AG09319 (cell line): ENCODE measurements around the gene FIGLA.

Source experiments
- DNase-seq: peaks from one replicate; pipeline ENCODE4 v3.0.0-alpha.2; 2010; ENCODE audit warnings: low read depth; ENCODE audit errors: extremely low read depth
- CTCF ChIP-seq: IDR thresholded peaks from 2 replicates; pipeline ENCODE4 v1.5.1; 2011; ENCODE audit warnings: low read depth, mild to moderate bottlenecking, inconsistent platforms, low read length, moderate library complexity

FIGLA gene

DNA sequence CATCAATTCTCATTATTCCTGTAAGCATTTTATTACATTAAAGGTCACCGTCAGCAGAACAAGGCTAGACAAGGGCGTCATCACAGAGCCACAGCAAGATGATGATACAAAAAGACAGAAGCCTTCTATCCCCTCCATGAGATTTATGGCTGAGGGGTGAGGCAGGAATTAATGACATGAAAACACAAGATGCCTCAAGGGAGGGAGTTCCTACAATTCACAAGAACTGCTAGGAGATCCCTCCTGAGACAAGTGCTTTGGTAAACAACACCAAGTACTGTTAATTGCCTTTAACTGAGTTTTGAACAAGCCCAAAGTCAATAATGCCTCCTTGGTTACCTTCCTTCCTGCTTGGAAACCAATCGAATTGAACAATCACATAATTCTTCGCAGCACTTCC is 36.5 kb downstream of the FIGLA start:
- no peak for TF ChIP-seq CTCF
- DNase-seq = no peak

DNA sequence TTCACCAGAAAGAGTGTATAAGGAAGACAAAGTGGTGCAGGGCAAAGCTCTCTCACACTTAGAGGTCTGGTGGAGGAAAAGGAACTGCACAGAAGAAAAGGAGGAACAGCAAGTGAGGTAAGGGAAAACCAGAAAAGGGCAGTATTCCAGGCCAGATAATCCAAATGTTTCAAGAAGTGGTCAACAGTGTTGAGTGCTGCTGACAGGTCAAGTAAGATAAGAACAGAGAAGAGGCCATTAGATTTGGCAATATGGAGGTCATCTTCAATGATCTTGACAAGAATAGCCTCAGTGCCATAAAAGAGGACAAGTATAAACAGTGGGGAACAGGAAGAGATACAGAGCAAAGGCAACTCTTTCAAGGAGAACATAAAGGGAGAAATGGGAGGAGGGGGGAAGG is 37.4 kb downstream of the FIGLA start:
- no peak for DNase-seq
- no peak for TF ChIP-seq CTCF

DNA sequence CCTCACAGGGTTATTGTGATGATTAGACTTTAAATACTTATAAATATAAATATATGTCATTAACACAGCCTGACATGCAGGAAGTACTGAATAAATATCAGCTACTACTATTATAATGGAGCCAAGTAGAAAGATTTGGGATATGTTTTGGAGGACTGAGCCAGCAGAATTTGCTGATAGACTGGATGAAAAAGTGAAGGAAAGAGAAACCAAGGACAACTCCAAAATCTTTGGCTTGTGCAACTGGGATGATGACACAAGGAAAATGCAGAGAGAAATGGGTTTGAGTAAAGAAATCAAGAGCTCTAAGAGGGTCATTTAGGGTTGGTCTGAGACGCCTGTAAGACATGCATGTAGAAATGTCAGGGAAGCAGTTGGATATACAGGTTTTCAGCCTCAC is 38.0 kb downstream of the FIGLA start:
- TF ChIP-seq CTCF = no peak
- DNase-seq = no peak

GRCh38 chr2:70751881-70752280 is 38.6 kb downstream of the FIGLA start:
- DNase-seq = no peak
- TF ChIP-seq CTCF = no peak

DNA sequence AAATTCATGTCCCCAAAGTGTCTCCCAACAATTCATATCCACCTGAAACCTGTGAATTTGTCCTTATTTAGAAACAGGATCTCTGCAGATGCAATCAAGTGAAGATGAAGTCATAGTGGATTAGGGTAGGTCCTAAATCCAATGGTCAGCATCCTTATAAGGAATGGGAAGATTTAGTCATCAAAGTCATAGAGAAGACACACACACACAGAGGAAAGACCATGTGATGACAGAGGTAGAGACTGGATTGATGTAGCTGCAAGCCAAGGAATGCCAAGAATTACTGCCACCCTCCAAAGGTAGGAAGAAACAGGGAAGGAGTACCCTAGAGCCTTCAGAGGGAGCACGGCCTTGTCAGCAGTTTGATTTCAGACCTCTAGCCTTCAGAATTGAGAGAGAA is 40.1 kb downstream of the FIGLA start:
- no peak for DNase-seq

DNA sequence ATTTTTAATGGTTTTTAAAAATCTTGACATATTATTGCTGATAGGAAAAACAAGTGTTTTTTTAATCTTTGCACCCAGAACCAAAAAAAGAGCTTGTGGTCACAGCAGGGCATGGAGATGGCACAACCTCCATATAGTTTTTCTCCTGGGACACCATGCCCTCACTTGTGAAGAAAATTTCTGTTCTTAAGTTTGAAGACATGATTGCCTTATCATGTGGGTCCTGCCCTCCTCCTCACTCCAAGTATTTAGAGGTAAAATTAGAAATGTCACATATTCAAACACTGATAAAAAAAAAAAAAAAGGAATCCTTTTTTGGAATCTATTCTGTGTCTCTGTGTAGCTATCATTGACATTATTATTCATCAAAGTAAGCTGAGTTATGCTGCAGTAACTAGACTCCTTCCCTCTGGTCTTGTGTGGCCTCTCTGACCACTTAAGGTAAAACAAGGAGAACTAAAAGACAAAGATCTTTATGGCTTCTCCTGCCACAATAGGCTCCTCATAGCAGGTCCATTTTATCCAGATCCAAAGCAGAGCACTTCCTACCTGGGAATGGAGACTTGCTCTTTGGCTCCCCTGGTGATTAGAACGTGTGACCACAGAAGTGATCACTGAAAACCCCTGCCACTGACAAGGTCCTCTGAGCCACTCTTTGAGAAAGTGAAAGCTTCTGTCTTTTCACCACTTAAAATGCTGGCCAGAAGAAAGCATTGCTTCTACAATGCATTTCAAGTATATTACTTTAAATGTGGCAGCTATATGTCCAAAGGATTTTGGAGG is 42.2 kb downstream of the FIGLA start:
- DNase-seq = no peak

More for the DNA sequence above, 40.1 kb downstream of the FIGLA start:
- TF ChIP-seq CTCF = no peak

More for the DNA sequence above, 42.2 kb downstream of the FIGLA start:
- no peak for TF ChIP-seq CTCF
